Activated CD4-positive, alpha-beta T cell treated with anti-CD3 and anti-CD28 coated beads, Interleukin-2, amount 50 U/mL, for 1 hour (primary cell): ENCODE data around the gene TTLL11.
"Not testable (repeated sequence)": the region's sequence is repeated elsewhere in the genome, so short reads cannot be mapped to it uniquely, and the experiment has no call there.

Experiments
- DNase-seq: peaks from one replicate; pipeline ENCODE4 v3.0.0-alpha.2; 2020

The TTLL11 gene

DNA sequence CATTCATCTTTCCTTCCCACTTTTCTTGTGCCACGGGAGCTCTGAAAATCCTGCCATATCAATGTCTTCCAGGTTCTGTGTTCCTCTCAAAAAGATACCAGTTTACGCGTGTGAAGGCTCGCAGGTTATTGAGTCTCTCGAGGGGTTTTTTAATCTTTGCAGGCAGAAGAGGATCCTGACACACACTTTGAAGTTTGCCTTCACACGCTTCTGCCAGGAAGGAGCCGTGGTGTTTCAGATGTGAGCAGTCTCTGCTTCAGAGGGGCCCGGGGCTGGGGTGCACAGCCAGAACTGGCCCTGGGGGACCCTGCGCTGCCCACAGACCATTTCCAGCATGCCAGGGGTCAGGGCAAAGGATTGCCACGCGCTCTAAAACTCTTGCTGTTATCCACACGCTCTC, 167.2 kb downstream of the TTLL11 start:
- DNase-seq = no peak

GRCh38 chr9:121924700-121925099, 168.4 kb downstream of the TTLL11 start:
- DNase-seq = no peak

- no peak for DNase-seq
These were observed 171.7 kb downstream of the TTLL11 start for GRCh38 chr9:121921444-121921843.

- no peak for DNase-seq
These were observed 175.5 kb downstream of the TTLL11 start for GRCh38 chr9:121917375-121918335.

- no peak for DNase-seq
These were observed 177.8 kb downstream of the TTLL11 start for GRCh38 chr9:121915304-121915625.

GRCh38 chr9:121914604-121915303, 178.4 kb downstream of the TTLL11 start:
- no peak for DNase-seq

DNA sequence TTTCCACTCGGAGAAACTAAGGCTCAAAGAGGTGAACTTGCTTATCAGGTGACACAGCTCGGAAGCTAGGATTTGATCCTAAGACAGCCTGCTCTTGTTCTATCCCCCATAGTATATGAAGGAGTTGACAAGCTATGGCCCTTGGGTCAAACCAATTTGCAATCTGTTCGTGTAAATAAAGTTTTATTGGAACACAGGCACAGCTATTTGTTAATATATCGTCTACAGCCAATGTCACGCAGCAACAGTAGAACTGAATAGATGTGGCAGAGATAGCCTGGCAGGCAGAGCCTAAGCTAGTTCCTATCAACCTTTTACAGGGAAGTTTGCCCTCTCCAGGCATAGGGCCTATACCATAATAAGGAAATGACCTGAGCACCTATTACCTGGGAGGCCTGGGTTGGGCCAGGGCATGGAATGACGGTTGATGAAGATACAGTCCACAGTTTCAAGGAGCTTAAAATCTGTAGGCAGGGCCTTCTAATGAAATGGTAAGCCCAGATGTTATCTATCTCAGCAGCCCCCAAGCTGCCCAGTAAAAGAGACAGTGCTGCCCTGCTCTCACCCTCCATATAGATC, 179.0 kb downstream of the TTLL11 start:
- DNase-seq = no peak

GRCh38 chr9:121912812-121913627, 180.1 kb downstream of the TTLL11 start:
- DNase-seq = no peak

GRCh38 chr9:121910491-121911040, 182.5 kb downstream of the TTLL11 start:
- DNase-seq = no peak

- DNase-seq = no peak
These were observed 184.0 kb downstream of the TTLL11 start for GRCh38 chr9:121909111-121909510.

- no peak for DNase-seq
These were observed 186.8 kb downstream of the TTLL11 start for GRCh38 chr9:121906074-121906870.

DNA sequence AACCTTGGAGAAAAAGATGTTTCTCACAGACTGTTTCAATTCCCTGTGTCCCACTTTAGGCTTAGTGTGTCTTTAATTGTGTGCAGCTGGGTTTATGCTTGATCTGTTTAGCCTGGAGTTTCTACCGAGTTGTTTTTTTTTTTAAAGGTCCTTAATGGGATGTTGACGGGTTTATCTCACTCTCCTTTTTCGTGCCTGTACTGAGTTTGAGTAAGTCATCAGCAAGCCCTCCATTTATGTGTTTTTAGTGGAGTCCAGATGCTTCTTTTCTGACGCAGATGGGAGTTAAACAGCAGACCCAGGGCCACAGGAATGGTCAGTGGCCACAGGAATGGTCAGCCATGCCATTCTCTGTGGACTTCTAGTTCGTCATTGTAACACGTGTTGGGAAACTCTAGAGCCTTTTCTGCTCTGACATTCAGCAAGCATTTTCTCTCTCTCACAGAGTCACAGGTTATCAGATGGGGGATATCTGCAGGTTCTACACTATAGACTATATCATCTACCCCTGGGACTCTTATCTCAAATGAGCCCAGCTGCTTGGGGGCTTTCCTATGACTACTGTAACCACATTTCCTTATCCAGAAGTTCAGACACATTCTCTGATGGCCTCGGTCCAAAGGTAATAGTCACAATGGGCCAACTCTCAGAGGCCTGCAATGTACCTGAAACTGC, 190.5 kb downstream of the TTLL11 start:
- no peak for DNase-seq

GRCh38 chr9:121901616-121902015, 191.5 kb downstream of the TTLL11 start:
- DNase-seq = no peak

GRCh38 chr9:121900163-121900562, 192.9 kb downstream of the TTLL11 start:
- DNase-seq = no peak

GRCh38 chr9:121898856-121899255, 194.3 kb downstream of the TTLL11 start:
- DNase-seq = no peak

DNA sequence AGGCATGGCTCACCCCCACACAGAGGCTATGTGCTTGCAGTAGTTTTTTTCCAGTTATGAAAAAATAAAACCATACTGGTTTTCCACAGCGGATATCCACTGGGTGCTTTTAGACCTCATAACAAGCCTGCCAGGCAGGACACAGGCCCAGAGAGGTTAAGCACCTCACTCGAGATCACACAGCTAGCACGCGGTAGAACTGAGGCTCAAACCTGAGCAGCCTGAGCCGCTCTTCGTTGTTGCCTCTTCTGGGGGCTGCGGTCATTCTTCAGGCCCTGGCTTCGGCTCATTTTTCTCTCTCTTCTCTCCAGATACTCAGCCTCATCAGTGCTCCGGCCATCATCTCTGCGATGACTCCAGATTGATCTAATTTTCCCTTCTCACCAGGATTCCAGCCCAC, 196.0 kb downstream of the TTLL11 start:
- DNase-seq = no peak

DNA sequence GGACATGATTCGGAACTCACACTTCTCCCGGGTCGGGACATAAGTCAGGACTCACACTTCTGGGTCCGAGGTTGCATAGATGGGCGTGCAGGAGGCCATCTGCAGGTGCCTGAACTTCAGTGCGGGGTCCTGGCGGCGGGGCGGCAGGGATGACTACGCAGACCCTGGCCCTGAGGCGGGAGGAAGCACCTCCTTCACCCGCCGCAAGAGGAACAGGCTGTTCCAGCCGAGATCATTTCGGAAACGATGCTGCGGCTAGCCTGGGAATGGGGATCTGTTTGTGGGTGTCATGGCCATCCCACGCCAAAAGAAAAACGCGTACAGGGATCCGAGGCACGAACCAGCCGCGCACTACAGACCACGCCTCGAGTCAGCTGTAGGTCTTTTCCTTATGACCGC, 196.6 kb downstream of the TTLL11 start:
- DNase-seq = no peak

- DNase-seq = no peak
These were observed 197.1 kb downstream of the TTLL11 start for GRCh38 chr9:121895818-121896544.

GRCh38 chr9:121895358-121895757, 197.8 kb downstream of the TTLL11 start:
- no peak for DNase-seq

DNA sequence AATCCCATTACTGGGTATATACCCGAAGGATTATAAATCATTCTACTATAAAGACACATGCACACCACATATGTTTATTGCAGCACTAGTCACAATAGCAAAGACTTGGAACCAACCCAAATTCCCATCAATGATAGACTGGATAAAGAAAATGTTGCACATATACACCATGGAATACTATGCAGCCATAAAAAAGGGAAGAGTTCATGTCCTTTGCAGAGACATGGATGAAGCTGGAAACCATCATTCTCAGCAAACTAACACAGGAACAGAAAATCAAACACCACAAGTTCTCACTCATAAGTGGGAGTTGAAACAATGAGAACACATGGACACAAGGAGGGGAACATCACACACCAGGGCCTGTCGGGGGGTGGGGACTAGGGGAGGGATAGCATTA, 198.7 kb downstream of the TTLL11 start:
- not testable (repeated sequence) for DNase-seq

GRCh38 chr9:121893786-121894185, 199.3 kb downstream of the TTLL11 start:
- no peak for DNase-seq
